Kidney epithelial cell (primary cell): Measurements from ENCODE around the gene MKNK2. TPM values are rescaled to one million over a fixed set of nuclear protein-coding genes. Genes with fewer than 3 reads are reported as not detected.
A peak's percentile ranks its signal among the peaks of the same experiment; 100 is the strongest.

Experiments
- DNase-seq: peaks from one replicate; pipeline ENCODE4 v3.0.0-alpha.2; 2010; ENCODE audit warnings: low read depth
- H3K27me3 ChIP-seq: 2 replicates; pipeline ENCODE4 v1.6.0; 2011; ENCODE audit warnings: low read length; ENCODE audit not compliant: control insufficient read depth, insufficient read depth
- H3K36me3 ChIP-seq: 2 replicates; pipeline ENCODE4 v1.5.1; 2011; ENCODE audit warnings: low read length; ENCODE audit not compliant: control insufficient read depth, insufficient read depth
- H3K4me3 ChIP-seq: 2 replicates; pipeline ENCODE4 v1.5.1; 2011; ENCODE audit warnings: low read depth, mild to moderate bottlenecking, control low read depth, low read length
- CTCF ChIP-seq: IDR thresholded peaks from 2 replicates; pipeline ENCODE4 v1.5.1; 2011; ENCODE audit warnings: mild to moderate bottlenecking, moderate library complexity, low read length, control low read depth, inconsistent platforms; ENCODE audit not compliant: insufficient read depth, poor library complexity, severe bottlenecking
- total RNA-seq: library from RNA; depleted of rRNA; stranded (reverse); fragments of >200 nt; gene quantifications from 2 replicates; pipeline ENCODE4 v1.2.3, GENCODE V29; 2015

Gene MKNK2
- total RNA-seq, 1 donor from 2014 or later = 253 TPM

DNA sequence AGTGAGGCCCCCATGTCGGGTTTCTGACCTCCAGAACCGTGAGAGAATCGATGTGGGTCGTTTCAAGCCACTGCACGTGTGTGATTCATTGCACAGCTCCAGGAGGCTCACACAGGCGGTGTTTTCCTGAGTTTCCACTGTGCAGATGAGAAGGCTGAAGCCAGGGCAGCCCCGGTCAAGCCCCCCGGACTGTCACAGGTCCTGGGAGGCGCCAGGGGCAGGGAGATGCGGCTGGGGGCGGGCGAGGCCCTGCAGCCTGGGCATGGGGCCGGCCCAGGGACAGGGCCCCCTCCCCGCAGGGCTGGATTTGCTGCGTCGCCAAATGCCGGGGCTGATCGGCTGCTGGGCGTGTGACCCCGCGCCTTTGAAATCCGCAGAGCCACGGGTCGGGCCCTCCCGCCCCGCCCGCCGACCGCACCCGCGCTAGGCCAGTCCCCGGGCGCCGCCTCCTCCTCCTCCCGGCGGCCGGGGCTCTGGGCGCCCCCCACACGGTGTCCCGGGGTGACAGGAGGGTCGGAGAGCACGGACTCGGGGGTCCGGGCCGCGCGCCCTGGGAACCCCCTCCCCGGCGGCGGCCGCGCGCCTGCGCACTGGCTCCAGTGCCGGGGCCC is 9.9 kb upstream of the MKNK2 start:
- peak; percentile 70 for DNase-seq
- no peaks in the 10 kb centered on the region for H3K27me3 ChIP-seq
- TF ChIP-seq CTCF = no peak
- peak overlapping the region; percentile 50 for H3K4me3 ChIP-seq
- H3K36me3 ChIP-seq = no peaks in the 10 kb centered on the region

DNA sequence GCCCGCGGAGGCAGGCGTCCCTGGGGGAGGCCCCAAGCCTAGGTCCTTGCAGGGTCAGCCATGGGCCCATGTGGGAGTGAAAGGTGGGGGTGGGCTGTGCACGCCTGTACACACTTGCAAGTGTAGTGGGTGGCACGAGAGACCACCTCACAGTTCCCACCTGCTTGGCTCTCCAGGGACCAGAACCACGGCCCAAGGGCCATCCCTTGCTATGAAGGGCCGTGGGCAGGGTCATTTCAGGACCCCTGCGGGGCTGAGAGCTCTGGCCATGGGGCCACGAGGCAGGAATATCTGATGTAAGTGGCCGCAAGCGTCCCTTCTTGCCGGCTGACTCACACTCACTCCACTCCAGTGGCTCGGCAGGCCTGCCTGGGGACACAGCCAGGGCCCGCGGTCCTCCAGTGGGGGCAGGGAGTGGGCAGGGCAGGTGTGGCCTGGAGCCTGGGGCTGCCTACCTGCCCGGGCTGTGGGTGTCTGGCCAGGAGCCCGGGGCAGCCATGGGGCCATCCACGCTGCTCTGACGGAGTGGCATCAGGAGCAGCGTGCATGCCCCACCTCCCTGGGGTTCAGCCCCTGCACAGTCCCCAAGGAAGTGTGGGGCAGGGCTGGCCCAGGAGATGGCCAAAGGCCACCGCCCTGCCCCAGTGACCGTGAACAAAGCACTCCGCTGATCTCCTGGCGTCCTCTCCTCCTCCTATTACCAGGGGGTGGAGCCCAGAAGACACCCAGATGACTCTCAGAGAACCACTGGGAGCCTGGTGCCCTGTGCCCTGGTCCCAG is 8.6 kb upstream of the MKNK2 start:
- no peak for TF ChIP-seq CTCF
- DNase-seq = no peak
- Histone ChIP-seq H3K27me3 (no peaks in the 10 kb centered on the region), H3K36me3 (no peaks in the 10 kb centered on the region), H3K4me3 (no peak overlapping the region)

- no peaks in the 10 kb centered on the region for H3K36me3 ChIP-seq
- DNase-seq = no peak
- no peaks in the 10 kb centered on the region for H3K27me3 ChIP-seq
- no peak for TF ChIP-seq CTCF
- H3K4me3 ChIP-seq = no peak overlapping the region
These were observed 7.8 kb upstream of the MKNK2 start for GRCh38 chr19:2058570-2059421.

DNA sequence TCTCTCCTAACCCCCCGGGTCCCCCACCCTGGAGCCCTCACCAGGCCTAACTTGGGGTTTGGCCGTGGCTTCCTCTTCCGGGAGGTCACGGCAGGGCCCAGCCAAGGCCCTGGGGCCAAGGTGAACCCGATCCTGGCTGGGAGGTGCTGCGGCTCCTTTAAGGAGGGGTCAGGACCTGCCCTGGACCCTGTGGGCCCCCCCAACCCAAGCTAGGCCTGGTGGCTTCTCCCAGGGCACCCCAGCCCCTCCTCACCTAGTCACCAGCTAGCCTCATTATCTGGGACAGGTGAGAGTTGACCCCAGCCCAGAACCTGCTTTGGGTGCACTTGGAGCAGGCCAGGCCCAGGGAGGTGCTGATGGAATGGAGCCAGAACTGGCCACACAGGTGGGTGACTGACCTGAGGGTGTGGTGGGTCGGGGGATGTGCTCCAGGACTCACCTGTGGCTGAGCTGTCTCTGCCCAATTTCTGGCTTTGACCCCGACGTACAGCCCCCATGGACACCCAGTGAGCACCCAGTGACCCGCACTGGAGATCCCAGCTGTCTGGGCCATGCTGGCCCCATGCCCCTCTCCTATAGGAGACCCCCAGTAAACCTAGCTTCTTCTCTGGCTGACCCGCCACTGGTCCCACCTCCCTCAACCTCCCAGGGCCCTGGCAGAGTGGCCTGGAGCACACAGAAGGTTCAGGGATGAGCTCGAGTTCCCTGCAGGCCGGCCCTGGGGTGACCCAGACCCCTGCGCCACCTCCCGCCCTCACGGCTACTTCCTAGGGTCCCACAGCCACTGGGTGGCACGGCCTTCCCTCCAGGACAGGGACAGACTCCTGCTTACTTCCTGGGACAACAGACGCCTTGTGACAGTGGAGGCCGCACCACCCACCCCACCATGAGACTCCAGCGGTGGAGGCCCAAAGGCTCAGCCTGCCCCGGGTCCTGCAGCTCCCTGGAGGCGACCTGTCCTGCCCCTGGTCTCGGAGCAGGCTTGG is 6.7 kb upstream of the MKNK2 start:
- TF ChIP-seq CTCF = no peak
- no peak overlapping the region for H3K4me3 ChIP-seq
- no peaks in the 10 kb centered on the region for H3K36me3 ChIP-seq
- H3K27me3 ChIP-seq = no peaks in the 10 kb centered on the region
- no peak for DNase-seq

- no peak for TF ChIP-seq CTCF
- no peaks in the 10 kb centered on the region for H3K36me3 ChIP-seq
- no peak overlapping the region for H3K4me3 ChIP-seq
- DNase-seq = no peak
- H3K27me3 ChIP-seq = no peaks in the 10 kb centered on the region
These were observed 5.8 kb upstream of the MKNK2 start for GRCh38 chr19:2056837-2057192.
